GM13976 (cell line): Measurements from ENCODE around the gene SESN3.

Experiments used
- DNase-seq: peaks from one replicate; pipeline ENCODE4 v3.0.0; 2012; ENCODE audit warnings: low spot score
- in situ Hi-C: fragments of 300-500 bp; cut with MboI; formaldehyde crosslinking; loops from one replicate; pipeline ENCODE4 v1.12.0; 2022; ENCODE audit warnings: low sequenced_read_pairs, mixed read lengths, inconsistent platforms; ENCODE audit not compliant: unreplicated experiment
- TF ChIP-seq, protein P1 (sequence below): IDR thresholded peaks from 2 replicates; pipeline ENCODE4 v1.5.1; 2012; ENCODE audit warnings: borderline replicate concordance, mild to moderate bottlenecking; ENCODE audit not compliant: insufficient read depth; ENCODE audit errors: extremely low read depth, missing control alignments, control extremely low read depth

Gene SESN3

DNA sequence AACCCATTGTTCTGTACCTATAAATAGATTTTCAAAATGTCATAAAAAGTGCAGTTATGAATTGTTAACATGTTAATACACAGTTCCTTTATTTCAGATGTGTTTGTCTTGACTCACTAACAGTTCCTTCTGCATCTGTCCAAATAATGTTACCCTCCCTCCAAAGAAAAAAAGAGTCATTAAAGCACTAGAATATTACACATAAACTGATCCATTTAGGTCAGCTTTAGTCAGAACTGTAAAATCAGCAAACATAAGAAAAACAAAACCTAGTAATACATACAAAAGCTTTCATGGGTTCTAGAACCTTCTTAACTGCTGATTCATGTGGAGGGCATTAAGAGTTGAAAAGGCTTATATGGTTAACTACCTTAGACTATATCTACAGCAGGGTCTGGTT lies 65.4 kb downstream of the SESN3 start:
- in situ Hi-C loops, result loop anchor here (25.0 kb wide), 1 partner anchor 1272 kb away; no protein-coding TSS in a partner anchor
- TF ChIP-seq, protein P1, sequence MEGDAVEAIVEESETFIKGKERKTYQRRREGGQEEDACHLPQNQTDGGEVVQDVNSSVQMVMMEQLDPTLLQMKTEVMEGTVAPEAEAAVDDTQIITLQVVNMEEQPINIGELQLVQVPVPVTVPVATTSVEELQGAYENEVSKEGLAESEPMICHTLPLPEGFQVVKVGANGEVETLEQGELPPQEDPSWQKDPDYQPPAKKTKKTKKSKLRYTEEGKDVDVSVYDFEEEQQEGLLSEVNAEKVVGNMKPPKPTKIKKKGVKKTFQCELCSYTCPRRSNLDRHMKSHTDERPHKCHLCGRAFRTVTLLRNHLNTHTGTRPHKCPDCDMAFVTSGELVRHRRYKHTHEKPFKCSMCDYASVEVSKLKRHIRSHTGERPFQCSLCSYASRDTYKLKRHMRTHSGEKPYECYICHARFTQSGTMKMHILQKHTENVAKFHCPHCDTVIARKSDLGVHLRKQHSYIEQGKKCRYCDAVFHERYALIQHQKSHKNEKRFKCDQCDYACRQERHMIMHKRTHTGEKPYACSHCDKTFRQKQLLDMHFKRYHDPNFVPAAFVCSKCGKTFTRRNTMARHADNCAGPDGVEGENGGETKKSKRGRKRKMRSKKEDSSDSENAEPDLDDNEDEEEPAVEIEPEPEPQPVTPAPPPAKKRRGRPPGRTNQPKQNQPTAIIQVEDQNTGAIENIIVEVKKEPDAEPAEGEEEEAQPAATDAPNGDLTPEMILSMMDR, result no peak
- no peak for DNase-seq

DNA sequence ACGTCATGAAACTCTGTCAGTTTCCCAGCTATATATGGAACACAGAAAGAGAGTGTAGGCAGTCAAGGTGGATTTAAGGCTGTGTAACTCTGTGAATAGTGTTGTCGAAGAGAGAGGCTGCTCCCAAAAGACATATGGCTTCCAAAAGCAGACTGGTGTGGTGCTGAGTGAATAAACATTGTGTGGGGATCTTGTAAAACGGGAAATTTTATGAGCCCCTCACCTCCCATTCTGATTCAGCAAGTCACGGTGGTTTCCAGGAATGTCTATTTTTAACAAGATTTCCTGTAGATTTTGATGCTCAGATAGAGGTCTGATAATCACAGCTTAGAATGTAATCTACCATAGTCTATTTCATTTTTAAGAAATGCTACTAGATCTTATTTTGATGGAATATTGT lies 67.9 kb downstream of the SESN3 start:
- TF ChIP-seq, protein P1, result no peak
- in situ Hi-C loops, result loop anchor here (25.0 kb wide), 1 partner anchor 1274 kb away; no protein-coding TSS in a partner anchor
- DNase-seq, result no peak

DNA sequence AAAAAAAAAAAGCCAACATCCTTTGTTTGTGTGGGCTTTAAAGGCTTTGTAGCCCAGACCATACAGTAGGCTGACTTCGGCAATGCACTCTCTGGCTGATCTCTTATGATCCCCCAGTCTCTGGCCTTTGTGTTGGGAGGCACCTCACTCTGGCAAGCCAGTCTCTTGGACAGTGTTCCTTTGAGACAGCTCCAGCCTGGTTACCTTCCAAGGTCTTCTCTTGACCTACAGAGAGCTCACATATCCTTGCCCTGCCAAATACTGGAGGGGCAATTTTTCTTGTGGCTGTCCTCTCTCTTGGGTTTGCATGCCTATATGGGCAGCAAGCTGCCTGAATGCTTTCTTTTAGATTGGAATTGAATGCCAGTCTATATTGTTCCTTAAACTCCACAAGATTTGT lies 69.8 kb downstream of the SESN3 start:
- in situ Hi-C loops, result loop anchor here (25.0 kb wide), 1 partner anchor 1276 kb away; no protein-coding TSS in a partner anchor
- DNase-seq, result no peak
- TF ChIP-seq, protein P1, result no peak

DNA sequence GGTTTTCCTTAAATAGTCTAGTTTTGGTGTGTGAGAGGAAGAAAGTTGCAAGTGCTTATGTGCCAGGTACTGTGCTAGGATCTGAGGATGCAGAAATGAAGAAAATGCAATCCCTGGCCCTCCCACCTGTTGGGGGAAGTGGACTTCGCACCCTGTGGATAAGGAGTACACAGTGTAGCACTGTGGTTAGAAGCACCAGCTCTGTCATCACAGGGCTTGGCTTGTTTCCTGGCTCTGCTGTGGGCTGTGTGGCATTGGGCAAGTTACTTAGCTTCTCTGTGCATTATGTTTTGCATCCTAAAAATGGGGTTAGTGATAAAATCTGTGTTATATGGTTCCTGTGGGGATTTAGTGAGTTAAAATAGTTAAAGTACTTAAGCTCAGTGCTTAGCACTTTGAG lies 73.2 kb downstream of the SESN3 start:
- TF ChIP-seq, protein P1, result no peak
- in situ Hi-C loops, result loop anchor here (10.0 to 25.0 kb wide), 2 partner anchors 547 to 1279 kb away; no protein-coding TSS in a partner anchor
- no peak for DNase-seq

DNA sequence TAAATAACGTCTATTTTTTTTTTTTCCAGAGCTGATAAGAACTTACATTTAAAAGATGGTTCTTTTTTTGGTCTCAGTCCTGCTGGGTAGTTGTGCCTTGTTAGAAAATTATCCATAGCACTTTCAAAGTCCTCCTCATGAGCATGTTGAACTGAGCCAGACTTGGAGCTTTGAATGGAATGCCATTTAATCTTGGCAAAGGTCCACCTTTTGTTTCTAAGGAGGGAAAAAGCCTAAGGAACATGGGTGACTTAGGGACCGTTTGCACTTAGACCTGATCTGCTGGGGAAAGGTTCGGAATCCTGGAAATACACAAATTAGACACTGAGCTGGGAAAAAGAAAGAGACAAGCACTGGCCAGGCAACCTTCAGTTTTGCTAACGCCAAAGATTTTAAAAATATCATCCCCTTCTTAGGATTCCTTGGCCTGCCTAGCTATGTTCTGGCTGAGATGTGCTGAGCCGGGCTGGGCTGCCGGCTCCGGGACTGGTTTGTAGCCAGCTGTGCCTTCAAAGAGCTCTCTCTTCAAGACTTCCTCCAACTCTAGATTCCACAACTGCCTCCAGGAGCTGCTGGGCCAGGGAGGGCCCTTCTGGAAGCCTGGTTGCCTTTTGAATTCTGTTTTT lies 74.0 kb downstream of the SESN3 start:
- in situ Hi-C loops, result loop anchor here (10.0 to 25.0 kb wide), 2 partner anchors 548 to 1280 kb away; no protein-coding TSS in a partner anchor
- TF ChIP-seq, protein P1, result no peak
- DNase-seq, result no peak

DNA sequence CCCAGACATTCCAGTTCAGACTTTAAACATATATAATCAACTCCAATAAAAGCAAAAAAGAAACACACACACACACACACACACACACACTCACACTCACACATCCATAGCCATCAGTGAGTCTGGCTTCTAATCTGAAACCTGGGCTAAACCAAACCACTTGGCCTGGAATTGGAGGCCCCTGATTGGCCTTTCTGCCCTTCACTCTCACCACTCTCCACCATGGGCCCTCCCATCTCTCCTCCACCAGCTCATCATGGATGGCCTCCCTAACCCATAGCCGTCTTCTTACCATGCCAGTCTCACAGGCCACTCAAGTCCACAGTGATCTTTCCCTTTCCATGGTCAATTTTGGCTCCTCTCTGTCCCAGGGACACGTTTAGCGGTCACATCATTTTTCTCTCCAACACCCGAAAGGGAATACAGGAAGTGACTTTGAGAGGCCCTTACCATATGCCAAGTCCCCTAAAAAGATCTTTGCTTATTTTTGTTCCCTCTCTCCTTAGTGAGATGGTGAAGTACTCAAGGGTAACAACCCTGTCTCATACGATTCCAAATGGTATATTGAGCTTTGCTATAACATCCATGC lies 74.8 kb downstream of the SESN3 start:
- in situ Hi-C loops, result loop anchor here (10.0 to 25.0 kb wide), 2 partner anchors 549 to 1281 kb away; no protein-coding TSS in a partner anchor
- no peak for DNase-seq
- TF ChIP-seq, protein P1, result no peak
